ENCODE data around the gene TBL1XR1.

GRCh38 chr3:177085794-177086193 is 111.5 kb downstream of the TBL1XR1 start:
- TF ChIP-seq CTCF (conservative IDR thresholded peaks at IDR 0.05; ENCODE audit: low read depth, low read length): no peak
- no peak for TF ChIP-seq EZH2 (IDR thresholded peaks at IDR 0.05; ENCODE audit: borderline replicate concordance, low read depth, low read length, poor library complexity, severe bottlenecking)
